ENCODE data around the gene GPRIN3. TPM values are rescaled to one million over a fixed set of nuclear protein-coding genes. Genes with fewer than 3 reads are reported as not detected.

The GPRIN3 gene
- total and polyA plus RNA-seq, 2 donors (not counting 3 experiments of a cell fraction or from before 2014, with no cell fraction given): 0.17 to 2.2 TPM

- TF ChIP-seq POLR2AphosphoS5 (IDR thresholded peaks at IDR 0.05; ENCODE audit: insufficient read depth, low read depth, low read length): no peak
- TF ChIP-seq, protein P1, sequence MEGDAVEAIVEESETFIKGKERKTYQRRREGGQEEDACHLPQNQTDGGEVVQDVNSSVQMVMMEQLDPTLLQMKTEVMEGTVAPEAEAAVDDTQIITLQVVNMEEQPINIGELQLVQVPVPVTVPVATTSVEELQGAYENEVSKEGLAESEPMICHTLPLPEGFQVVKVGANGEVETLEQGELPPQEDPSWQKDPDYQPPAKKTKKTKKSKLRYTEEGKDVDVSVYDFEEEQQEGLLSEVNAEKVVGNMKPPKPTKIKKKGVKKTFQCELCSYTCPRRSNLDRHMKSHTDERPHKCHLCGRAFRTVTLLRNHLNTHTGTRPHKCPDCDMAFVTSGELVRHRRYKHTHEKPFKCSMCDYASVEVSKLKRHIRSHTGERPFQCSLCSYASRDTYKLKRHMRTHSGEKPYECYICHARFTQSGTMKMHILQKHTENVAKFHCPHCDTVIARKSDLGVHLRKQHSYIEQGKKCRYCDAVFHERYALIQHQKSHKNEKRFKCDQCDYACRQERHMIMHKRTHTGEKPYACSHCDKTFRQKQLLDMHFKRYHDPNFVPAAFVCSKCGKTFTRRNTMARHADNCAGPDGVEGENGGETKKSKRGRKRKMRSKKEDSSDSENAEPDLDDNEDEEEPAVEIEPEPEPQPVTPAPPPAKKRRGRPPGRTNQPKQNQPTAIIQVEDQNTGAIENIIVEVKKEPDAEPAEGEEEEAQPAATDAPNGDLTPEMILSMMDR (IDR thresholded peaks at IDR 0.05; ENCODE audit: extremely low read depth in 1 of 2, insufficient read depth in 1 of 2, low read depth in 1 of 2, low read length in 2 of 2): no peak
- TF ChIP-seq EZH2 (IDR thresholded peaks at IDR 0.05; ENCODE audit: borderline replicate concordance, low read depth, low read length, severe bottlenecking): no peak
- TF ChIP-seq FOS (IDR thresholded peaks at IDR 0.05; ENCODE audit: borderline replicate concordance, insufficient read depth, low read length): no peak
- no peak for TF ChIP-seq POLR2A (IDR thresholded peaks at IDR 0.05; ENCODE audit: low read depth, low read length)
- no peak for TF ChIP-seq MYC (IDR thresholded peaks at IDR 0.05; ENCODE audit: low read depth, low read length)
- TF ChIP-seq GATA2 (IDR thresholded peaks at IDR 0.05; ENCODE audit: insufficient read depth, insufficient read length, low read depth, low read length): no peak
- TF ChIP-seq, protein P2, sequence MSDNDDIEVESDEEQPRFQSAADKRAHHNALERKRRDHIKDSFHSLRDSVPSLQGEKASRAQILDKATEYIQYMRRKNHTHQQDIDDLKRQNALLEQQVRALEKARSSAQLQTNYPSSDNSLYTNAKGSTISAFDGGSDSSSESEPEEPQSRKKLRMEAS (IDR thresholded peaks at IDR 0.05; ENCODE audit: insufficient read depth, insufficient read length): no peak
- TF ChIP-seq JUN (IDR thresholded peaks at IDR 0.05; ENCODE audit: borderline replicate concordance, insufficient read depth, insufficient read length, low read depth): no peak
- DNase-seq (ENCODE audit: low read depth, low spot score) (no peak), FAIRE-seq (no peak)
- no peaks in the 10 kb centered on the region for H3K79me2 ChIP-seq (ENCODE audit: control insufficient read depth, insufficient read depth, low read length)
- no peaks in the 10 kb centered on the region for H3K9me1 ChIP-seq (replicated peaks; ENCODE audit: control insufficient read depth, extremely low read depth, insufficient read depth, low read length)
- CTCF ChIA-PET: interaction anchor here (0.8 kb wide), 1 partner anchor 10 kb away, joined by 4 read pairs; no protein-coding TSS in a partner anchor
- no peak overlapping the region for H3K4me3 ChIP-seq (replicated peaks in 1 of 3; ENCODE audit: insufficient read depth in 1 of 3, low read depth in 1 of 3, low read length in 3 of 3)
- no peaks in the 10 kb centered on the region for H4K20me1 ChIP-seq (replicated peaks; ENCODE audit: control insufficient read depth, extremely low read depth, insufficient read depth, low read length)
- no TSS peak for BruUV-seq (replicated peaks)
- no peak overlapping the region for H3K4me2 ChIP-seq (ENCODE audit: insufficient read depth, low read length)
- H3K27ac ChIP-seq (ENCODE audit: insufficient read depth, low read depth, low read length): no peak overlapping the region
- intact Hi-C loops (cut with micrococcal nuclease): no loop called here
- H3K9me3 ChIP-seq (replicated peaks; ENCODE audit: control insufficient read depth, insufficient read depth, low read length): no peaks in the 10 kb centered on the region
- no peak overlapping the region for H3K9ac ChIP-seq (replicated peaks; ENCODE audit: extremely low read depth, insufficient read depth, low read length)
- dilution Hi-C loops (cut with MboI; ENCODE audit: extremely low pct_ligation_motif_present, low sequenced_read_pairs): no loop called here
- no peaks in the 10 kb centered on the region for H3K27me3 ChIP-seq (ENCODE audit: control insufficient read depth in 2 of 2, insufficient read depth in 2 of 2, low read length in 2 of 2)
- no peak overlapping the region for H2AFZ ChIP-seq (ENCODE audit: low read depth, low read length)
- no peaks in the 10 kb centered on the region for H3K4me1 ChIP-seq (ENCODE audit: control insufficient read depth, extremely low read depth, insufficient read depth, low read length)
- POLR2A ChIA-PET: no interaction called here
- no peaks in the 10 kb centered on the region for H3K36me3 ChIP-seq (ENCODE audit: control insufficient read depth in 2 of 2, extremely low read depth in 1 of 2, insufficient read depth in 2 of 2, low read length in 2 of 2)
Observed at GRCh38 chr4:89245459-89245858, 62.1 kb downstream of the GPRIN3 start.
